ENCODE results near the gene NFKBIZ. TPM values are rescaled to one million over a fixed set of nuclear protein-coding genes. Genes with fewer than 3 reads are reported as not detected.

The NFKBIZ gene
- 5.4 and 9.6 TPM in 2 replicates for total RNA-seq (2014; rRNA removed; shearing (Covaris generic))

- DNase-seq (ENCODE audit: low read depth) = peak; percentile 95
Observed at GRCh38 chr3:101848754-101849713, at the start of gene NFKBIZ. TSS of gene NFKBIZ (plus strand) at chr3:101849514. CDS start at chr3:101849629, 115 bp downstream.

GRCh38 chr3:101801174-101801573, 48.1 kb upstream of the NFKBIZ start:
- DNase-seq (ENCODE audit: low read depth) = no peak

GRCh38 chr3:101802179-101802578, 47.1 kb upstream of the NFKBIZ start:
- no peak for DNase-seq (ENCODE audit: low read depth)

- DNase-seq (ENCODE audit: low read depth) = peak; percentile 81
Observed at GRCh38 chr3:101803173-101803782, 46.0 kb upstream of the NFKBIZ start.

GRCh38 chr3:101803939-101804338, 45.4 kb upstream of the NFKBIZ start:
- no peak for DNase-seq (ENCODE audit: low read depth)

GRCh38 chr3:101806491-101806890, 42.8 kb upstream of the NFKBIZ start:
- no peak for DNase-seq (ENCODE audit: low read depth)

GRCh38 chr3:101807888-101808287, 41.4 kb upstream of the NFKBIZ start:
- DNase-seq (ENCODE audit: low read depth) = no peak

- DNase-seq (ENCODE audit: low read depth) = peak; percentile 76
Observed at GRCh38 chr3:101809178-101810021, 39.9 kb upstream of the NFKBIZ start.

GRCh38 chr3:101810022-101810418, 39.3 kb upstream of the NFKBIZ start:
- no peak for DNase-seq (ENCODE audit: low read depth)

- DNase-seq (ENCODE audit: low read depth) = no peak
Observed at GRCh38 chr3:101811875-101812274, 37.4 kb upstream of the NFKBIZ start.

GRCh38 chr3:101812895-101813294, 36.4 kb upstream of the NFKBIZ start:
- DNase-seq (ENCODE audit: low read depth) = no peak

GRCh38 chr3:101813817-101814440, 35.4 kb upstream of the NFKBIZ start:
- DNase-seq (ENCODE audit: low read depth) = peak; percentile 42

- DNase-seq (ENCODE audit: low read depth) = no peak
Observed at GRCh38 chr3:101814835-101815234, 34.5 kb upstream of the NFKBIZ start.

GRCh38 chr3:101816215-101817149, 32.8 kb upstream of the NFKBIZ start:
- DNase-seq (ENCODE audit: low read depth) = peak; percentile 54

GRCh38 chr3:101817992-101818391, 31.3 kb upstream of the NFKBIZ start:
- no peak for DNase-seq (ENCODE audit: low read depth)

GRCh38 chr3:101819649-101820206, 29.6 kb upstream of the NFKBIZ start:
- DNase-seq (ENCODE audit: low read depth) = no peak

GRCh38 chr3:101821503-101821902, 27.8 kb upstream of the NFKBIZ start:
- no peak for DNase-seq (ENCODE audit: low read depth)

GRCh38 chr3:101823525-101823924, 25.8 kb upstream of the NFKBIZ start:
- DNase-seq (ENCODE audit: low read depth) = peak; percentile 39

- DNase-seq (ENCODE audit: low read depth) = peak; percentile 76
Observed at GRCh38 chr3:101824702-101825101, 24.6 kb upstream of the NFKBIZ start.

GRCh38 chr3:101825904-101826445, 23.3 kb upstream of the NFKBIZ start:
- peak; percentile 61 for DNase-seq (ENCODE audit: low read depth)

All from M059J (cell line).